Smooth muscle cell (in vitro differentiated cells): ENCODE results near the gene KRTAP5-6. TPM values are rescaled to one million over a fixed set of nuclear protein-coding genes. Genes with fewer than 3 reads are reported as not detected.

Experiments used
- DNase-seq: peaks from one replicate; lab custom pipeline; 2025; ENCODE audit not compliant: unreplicated experiment; lab: John Stamatoyannopoulos, UW
- H2AFZ ChIP-seq: fragments of 200-600 bp; sonication (generic); 2 replicates; pipeline ENCODE4 v1.6.0; 2016; ENCODE audit warnings: antibody characterized with exemption, low read depth, mild to moderate bottlenecking
- H3F3A ChIP-seq: fragments of 200-600 bp; sonication (generic); 2 replicates; pipeline ENCODE4 v1.6.0; 2017; ENCODE audit warnings: antibody characterized with exemption, low read depth
- H3K27ac ChIP-seq: fragments of 200-600 bp; sonication (generic); 2 replicates; pipeline ENCODE4 v1.5.1; 2016; ENCODE audit warnings: low read depth, mild to moderate bottlenecking
- H3K27me3 ChIP-seq: fragments of 200-600 bp; sonication (generic); 2 replicates; pipeline ENCODE4 v1.6.1; 2016; ENCODE audit warnings: low read depth, mild to moderate bottlenecking
- H3K36me3 ChIP-seq: fragments of 200-600 bp; sonication (generic); 2 replicates; pipeline ENCODE4 v1.5.1; 2016; ENCODE audit warnings: low read depth
- H3K4me1 ChIP-seq: fragments of 200-600 bp; sonication (generic); 2 replicates; pipeline ENCODE4 v1.5.1; 2016; ENCODE audit warnings: low read depth
- H3K4me2 ChIP-seq: fragments of 200-600 bp; sonication (generic); 2 replicates; pipeline ENCODE4 v1.6.0; 2016; ENCODE audit warnings: mild to moderate bottlenecking
- H3K4me3 ChIP-seq: fragments of 200-600 bp; sonication (generic); 2 replicates; pipeline ENCODE4 v1.5.1; 2016; ENCODE audit warnings: mild to moderate bottlenecking
- H3K79me2 ChIP-seq: fragments of 200-600 bp; sonication (generic); 2 replicates; pipeline ENCODE4 v1.6.0; 2016; ENCODE audit warnings: low read depth, mild to moderate bottlenecking
- H3K9ac ChIP-seq: fragments of 200-600 bp; sonication (generic); 2 replicates; pipeline ENCODE4 v1.6.0; 2016; ENCODE audit warnings: low read depth
- H3K9me3 ChIP-seq: fragments of 200-600 bp; sonication (generic); replicated peaks from 2 replicates; pipeline ENCODE4 v1.5.1; 2016; ENCODE audit warnings: low read depth
- H4K20me1 ChIP-seq: fragments of 200-600 bp; sonication (generic); 2 replicates; pipeline ENCODE4 v1.6.0; 2016; ENCODE audit warnings: low read depth
- CTCF ChIP-seq: fragments of 200-600 bp; sonication (generic); IDR thresholded peaks from 2 replicates; pipeline ENCODE4 v1.5.1; 2017; ENCODE audit warnings: borderline replicate concordance, mild to moderate bottlenecking, antibody characterized with exemption; ENCODE audit not compliant: insufficient read depth, poor library complexity, severe bottlenecking
- WGBS: methylation state at CpG from one replicate; pipeline ENCODE4 v1.1.7; 2016; ENCODE audit warnings: low lambda C conversion rate; 5-methylcytosine and 5-hydroxymethylcytosine counted together
- polyA plus RNA-seq: library from polyadenylated mRNA; unstranded; fragments of >200 nt; fragmentation: Nextera tagmentation; extraction: Ambion mirVana; gene quantifications from 2 replicates; pipeline ENCODE4 v1.2.1, GENCODE V29; 2016
- total RNA-seq: library from RNA; depleted of rRNA; stranded (reverse); fragments of >200 nt; gene quantifications from 2 replicates; pipeline ENCODE4 v1.2.3, GENCODE V29; 2014

KRTAP5-6 gene
- total and polyA plus RNA-seq, 2 experiments from 2014 or later, result not detected

- peak overlapping the region; percentile 36 for H3K4me2 ChIP-seq
- H3F3A ChIP-seq, result peaks cover 23% of the 10 kb centered on the region
- H3K9me3 ChIP-seq, result no peaks in the 10 kb centered on the region
- peaks cover 8% of the 10 kb centered on the region for H3K4me1 ChIP-seq
- no peak overlapping the region for H3K4me3 ChIP-seq
- no peaks in the 10 kb centered on the region for H3K79me2 ChIP-seq
- H2AFZ ChIP-seq, result no peak overlapping the region
- H3K27me3 ChIP-seq, result no peaks in the 10 kb centered on the region
- H3K27ac ChIP-seq, result no peak overlapping the region
- 51% methylated on average over 4 of the region's 4 CpGs for WGBS
- H3K9ac ChIP-seq, result no peak overlapping the region
- no peak for DNase-seq
- H4K20me1 ChIP-seq, result no peaks in the 10 kb centered on the region
- H3K36me3 ChIP-seq, result no peaks in the 10 kb centered on the region
- TF ChIP-seq CTCF, result no peak
Measured at GRCh38 chr11:1707751-1708150, 10.8 kb downstream of the KRTAP5-6 start.

GRCh38 chr11:1708716-1709115 lies 11.7 kb downstream of the KRTAP5-6 start:
- no peak overlapping the region for H3K4me2 ChIP-seq
- no peaks in the 10 kb centered on the region for H3K36me3 ChIP-seq
- H3K9ac ChIP-seq, result no peak overlapping the region
- DNase-seq, result no peak
- no peak overlapping the region for H2AFZ ChIP-seq
- WGBS, result 95% methylated on average over 10 of the region's 10 CpGs
- H3K79me2 ChIP-seq, result no peaks in the 10 kb centered on the region
- peaks cover 23% of the 10 kb centered on the region for H3F3A ChIP-seq
- no peaks in the 10 kb centered on the region for H4K20me1 ChIP-seq
- H3K4me1 ChIP-seq, result peaks cover 8% of the 10 kb centered on the region
- no peaks in the 10 kb centered on the region for H3K27me3 ChIP-seq
- no peaks in the 10 kb centered on the region for H3K9me3 ChIP-seq
- H3K4me3 ChIP-seq, result no peak overlapping the region
- no peak for TF ChIP-seq CTCF
- H3K27ac ChIP-seq, result no peak overlapping the region

- WGBS, result 88% methylated on average over 24 of the region's 24 CpGs
- H3K79me2 ChIP-seq, result no peaks in the 10 kb centered on the region
- H3K4me3 ChIP-seq, result no peak overlapping the region
- H2AFZ ChIP-seq, result no peak overlapping the region
- H3K27me3 ChIP-seq, result peaks cover 7% of the 10 kb centered on the region
- H4K20me1 ChIP-seq, result no peaks in the 10 kb centered on the region
- no peak for DNase-seq
- no peak overlapping the region for H3K4me2 ChIP-seq
- peaks cover 5% of the 10 kb centered on the region for H3F3A ChIP-seq
- no peak overlapping the region for H3K9ac ChIP-seq
- H3K27ac ChIP-seq, result no peak overlapping the region
- H3K36me3 ChIP-seq, result no peaks in the 10 kb centered on the region
- H3K4me1 ChIP-seq, result no peaks in the 10 kb centered on the region
- no peak for TF ChIP-seq CTCF
- no peaks in the 10 kb centered on the region for H3K9me3 ChIP-seq
Measured at GRCh38 chr11:1714908-1715885, 18.2 kb downstream of the KRTAP5-6 start.

- Histone ChIP-seq H3K4me3 (no peak overlapping the region), H3K79me2 (no peaks in the 10 kb centered on the region), H4K20me1 (no peaks in the 10 kb centered on the region), H3K27ac (no peak overlapping the region), H3K36me3 (no peaks in the 10 kb centered on the region), H3F3A (no peaks in the 10 kb centered on the region), H3K27me3 (peaks cover 11% of the 10 kb centered on the region), H3K9ac (no peak overlapping the region), H3K4me2 (no peak overlapping the region), H3K4me1 (no peaks in the 10 kb centered on the region), H3K9me3 (no peaks in the 10 kb centered on the region), H2AFZ (no peak overlapping the region)
- DNase-seq, result no peak
- TF ChIP-seq CTCF, result no peak
- WGBS, result 90% methylated on average over 8 of the region's 8 CpGs
Measured at GRCh38 chr11:1717745-1718144, 20.8 kb downstream of the KRTAP5-6 start.
